ENCODE results near the gene DKK3. TPM values are rescaled to one million over a fixed set of nuclear protein-coding genes. Genes with fewer than 3 reads are reported as not detected.

DKK3 gene
- total and polyA plus RNA-seq, 2 experiments from 2014 or later = 16.8 to 31.1 TPM

GRCh38 chr11:11982461-11982860 is 26.0 kb downstream of the DKK3 start (continued):
- TF ChIP-seq CTCF (conservative IDR thresholded peaks at IDR 0.05; ENCODE audit: low read depth in 2 of 2) (no peak), ZNF114 (CRISPR knock-in tag; IDR thresholded peaks at IDR 0.05) (no peak), ZNF331 (CRISPR knock-in tag; IDR thresholded peaks at IDR 0.05; ENCODE audit: low read depth) (no peak), CREB1 (CRISPR knock-in tag; IDR thresholded peaks at IDR 0.05; ENCODE audit: low read depth) (no peak), STAT1 (IDR thresholded peaks at IDR 0.05; ENCODE audit: unreplicated experiment) (no peak), JUNB (IDR thresholded peaks at IDR 0.05; ENCODE audit: unreplicated experiment) (no peak), POLR2AphosphoS5 (IDR thresholded peaks at IDR 0.05; ENCODE audit: low read depth) (no peak), EZH2phosphoT487 (IDR thresholded peaks at IDR 0.05; ENCODE audit: unreplicated experiment) (no peak)

- no peak overlapping the region for H3K27ac Mint-ChIP-seq
- peaks cover 15% of the 10 kb centered on the region; the same call in 1 of the 2 replicates for H3K4me1 ChIP-seq (ENCODE audit: insufficient read depth)
- no peaks in the 10 kb centered on the region for H3F3A ChIP-seq (replicated peaks; ENCODE audit: low read depth)
- H3K9me2 ChIP-seq (ENCODE audit: insufficient read depth) = no peaks in the 10 kb centered on the region
- no peak for ATAC-seq
- H2AFZ ChIP-seq = no peak overlapping the region
- H3K4me3 Mint-ChIP-seq = no peak overlapping the region
- no peaks in the 10 kb centered on the region; the same call in 2 of the 3 replicates for H3K9me3 Mint-ChIP-seq
- H3K4me2 ChIP-seq = no peak overlapping the region
- no peaks in the 10 kb centered on the region for H3K79me2 ChIP-seq (replicated peaks; ENCODE audit: insufficient read depth)
- DNase-seq (ENCODE audit: low spot score) = no peak
- H3K36me3 Mint-ChIP-seq (ENCODE audit: low read depth) = peaks cover 7% of the 10 kb centered on the region; the same call in 2 of the 3 replicates
- H3K27ac ChIP-seq (ENCODE audit: low read depth) = no peak overlapping the region
- no peaks in the 10 kb centered on the region for H3K36me3 ChIP-seq (ENCODE audit: insufficient read depth)
- no peaks in the 10 kb centered on the region for H4K20me1 ChIP-seq (replicated peaks; ENCODE audit: insufficient read depth)
- peaks cover 3% of the 10 kb centered on the region for H3K27me3 Mint-ChIP-seq (ENCODE audit: insufficient read depth, low read depth, poor library complexity)
- peaks cover 18% of the 10 kb centered on the region for H3K4me1 Mint-ChIP-seq
- H3K4me3 ChIP-seq = no peak overlapping the region
- H3K27me3 ChIP-seq (ENCODE audit: insufficient read depth) = no peaks in the 10 kb centered on the region
- TF ChIP-seq CTCF (conservative IDR thresholded peaks at IDR 0.05; ENCODE audit: low read depth in 2 of 2) (no peak), JUNB (IDR thresholded peaks at IDR 0.05; ENCODE audit: unreplicated experiment) (no peak), EZH2phosphoT487 (IDR thresholded peaks at IDR 0.05; ENCODE audit: unreplicated experiment) (no peak), STAT1 (IDR thresholded peaks at IDR 0.05; ENCODE audit: unreplicated experiment) (no peak), ZNF462 (CRISPR knock-in tag; IDR thresholded peaks at IDR 0.05) (no peak), ZNF114 (CRISPR knock-in tag; IDR thresholded peaks at IDR 0.05) (no peak), REST (IDR thresholded peaks at IDR 0.05; ENCODE audit: unreplicated experiment) (no peak), ZNF331 (CRISPR knock-in tag; IDR thresholded peaks at IDR 0.05; ENCODE audit: low read depth) (no peak), EZH2 (IDR thresholded peaks at IDR 0.05; ENCODE audit: low read depth, unreplicated experiment) (no peak)
Measured at GRCh38 chr11:11981840-11982239, 26.6 kb downstream of the DKK3 start.
